Rectal smooth muscle tissue (tissue), 1 donor: Measurements from ENCODE around the gene ADGRL4.

Experiments used
- H3K27ac ChIP-seq: one replicate; pipeline ENCODE4 v1.7.0; 2013; ENCODE audit warnings: low read depth, low read length, inconsistent platforms
- H3K27me3 ChIP-seq: one replicate; pipeline ENCODE4 v1.7.0; 2013; ENCODE audit warnings: low read length; ENCODE audit not compliant: control insufficient read depth, insufficient read depth
- H3K36me3 ChIP-seq: one replicate; pipeline ENCODE4 v1.7.0; 2013; ENCODE audit warnings: low read length; ENCODE audit not compliant: control insufficient read depth, insufficient read depth
- H3K4me1 ChIP-seq: one replicate; pipeline ENCODE4 v1.7.0; 2013; ENCODE audit warnings: low read length; ENCODE audit not compliant: control insufficient read depth, insufficient read depth
- H3K4me3 ChIP-seq: one replicate; pipeline ENCODE4 v1.7.0; 2013; ENCODE audit warnings: low read length
- H3K9ac ChIP-seq: one replicate; pipeline ENCODE4 v1.7.0; 2013; ENCODE audit warnings: low read length

Gene ADGRL4

DNA sequence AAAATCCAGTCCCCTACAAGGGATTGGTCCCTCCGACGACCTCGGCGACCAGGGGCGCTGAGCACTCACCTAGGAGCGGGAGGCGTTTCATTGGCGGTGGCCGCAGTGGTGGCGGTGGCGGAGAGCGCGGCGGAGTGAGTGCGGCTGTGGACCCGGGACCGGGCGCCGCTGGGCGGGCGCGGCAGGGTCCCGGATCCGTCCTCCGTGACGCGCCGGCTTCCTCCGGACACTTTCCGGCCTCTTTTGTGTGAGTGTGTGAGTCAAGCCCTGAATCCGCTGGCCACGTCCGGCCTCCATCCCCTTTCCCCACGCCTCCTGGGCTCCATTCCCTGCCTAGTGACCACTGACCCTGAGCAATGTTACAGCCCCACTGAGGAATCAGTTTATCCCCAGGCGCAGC lies at the start of gene ADGRL4:
TSS of gene ADGRL4 (minus strand) at position 167 of the 400 bp plus-strand sequence. CDS start at position 91, 76 bp downstream.
- H3K36me3 ChIP-seq: no peaks in the 10 kb centered on the region
- H3K4me3 ChIP-seq: no peak within 1 kb of the TSS
- H3K27me3 ChIP-seq: no peaks in the 10 kb centered on the region
- H3K9ac ChIP-seq: no peak within 1 kb of the TSS
- H3K27ac ChIP-seq: no peak within 1 kb of the TSS
- no peaks in the 10 kb centered on the region for H3K4me1 ChIP-seq

DNA sequence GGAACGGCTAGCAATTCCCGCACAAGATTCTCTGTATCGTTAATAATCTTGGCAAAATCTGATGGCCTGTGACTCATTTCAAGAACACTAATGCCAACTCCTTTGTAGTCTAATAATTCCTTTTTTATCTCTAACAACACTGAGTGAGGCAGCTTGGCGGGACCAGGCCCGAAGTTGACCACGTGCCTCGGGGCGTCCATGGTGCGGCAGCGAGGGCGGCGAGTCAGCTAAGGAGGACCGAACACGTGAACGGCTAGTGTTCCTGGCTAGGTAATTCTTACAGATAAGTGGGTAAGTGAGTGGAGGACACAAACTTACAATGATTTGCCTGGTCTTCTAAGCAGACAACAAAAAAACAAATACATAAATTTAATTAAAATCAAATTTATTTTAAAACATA lies 49.3 kb upstream of the ADGRL4 start:
- H3K4me3 ChIP-seq: no peak overlapping the region
- no peak overlapping the region for H3K27ac ChIP-seq
- H3K4me1 ChIP-seq: no peaks in the 10 kb centered on the region
- H3K9ac ChIP-seq: no peak overlapping the region
- no peaks in the 10 kb centered on the region for H3K27me3 ChIP-seq
- H3K36me3 ChIP-seq: no peaks in the 10 kb centered on the region

DNA sequence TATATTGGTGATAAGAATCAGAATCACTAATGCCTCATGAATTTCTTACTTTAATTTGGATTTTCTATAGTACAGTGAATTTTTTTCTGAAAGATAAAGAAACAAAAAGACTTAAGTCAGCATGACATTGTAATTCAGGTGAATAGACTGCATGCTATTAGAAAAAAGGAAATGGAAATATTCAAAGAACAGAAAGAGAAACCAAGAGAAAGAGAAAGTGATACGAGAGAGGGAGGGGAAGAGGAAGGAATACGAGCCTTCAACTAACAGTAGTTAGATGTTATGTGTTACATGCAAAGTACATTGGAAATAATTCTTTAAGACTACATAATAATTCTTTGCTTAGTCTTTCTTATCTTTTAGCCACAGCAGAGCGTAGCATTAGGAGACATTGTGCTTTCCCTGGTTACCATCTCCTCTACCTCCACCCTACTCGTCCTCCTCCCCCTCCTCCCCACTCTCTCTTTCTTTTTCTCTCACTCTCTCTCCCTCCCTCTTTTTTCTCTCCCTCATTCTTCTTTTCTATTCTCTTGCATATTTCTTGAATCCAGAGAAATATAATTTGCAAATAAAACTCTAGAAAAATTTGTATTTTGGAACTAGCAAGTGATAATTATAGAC lies 46.4 kb upstream of the ADGRL4 start:
- H3K4me1 ChIP-seq: no peaks in the 10 kb centered on the region

GRCh38 chr1:79044974-79045650 lies 38.6 kb upstream of the ADGRL4 start:
- Histone ChIP-seq H3K27me3 (no peaks in the 10 kb centered on the region), H3K27ac (no peak overlapping the region), H3K36me3 (no peaks in the 10 kb centered on the region), H3K4me3 (no peak overlapping the region), H3K4me1 (no peaks in the 10 kb centered on the region), H3K9ac (no peak overlapping the region)

More for the DNA sequence above, 46.4 kb upstream of the ADGRL4 start:
- no peak overlapping the region for H3K27ac ChIP-seq
- no peak overlapping the region for H3K4me3 ChIP-seq
- H3K27me3 ChIP-seq: no peaks in the 10 kb centered on the region
- H3K9ac ChIP-seq: no peak overlapping the region
- H3K36me3 ChIP-seq: no peaks in the 10 kb centered on the region

DNA sequence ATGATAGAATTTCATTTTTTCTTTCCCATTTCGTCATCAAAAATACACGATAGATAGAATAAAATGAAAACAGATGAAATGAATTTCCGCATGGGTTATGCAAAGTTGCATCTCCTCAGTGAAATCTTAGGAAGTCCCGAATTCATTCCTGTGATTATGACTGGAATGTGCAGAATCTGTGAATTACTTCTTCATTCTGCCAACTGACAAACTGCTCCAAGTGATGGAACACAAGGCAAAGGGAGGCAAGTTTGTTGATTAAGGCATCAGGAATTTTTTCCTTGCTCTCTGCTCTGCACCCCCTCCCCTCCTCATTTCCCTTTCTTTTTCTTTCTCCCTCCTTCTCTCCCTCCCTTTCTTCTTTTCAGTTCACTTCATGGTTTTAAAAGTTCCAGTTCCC lies 37.0 kb upstream of the ADGRL4 start:
- no peaks in the 10 kb centered on the region for H3K36me3 ChIP-seq
- H3K4me1 ChIP-seq: no peaks in the 10 kb centered on the region
- H3K27me3 ChIP-seq: no peaks in the 10 kb centered on the region
- no peak overlapping the region for H3K4me3 ChIP-seq
- no peak overlapping the region for H3K9ac ChIP-seq
- H3K27ac ChIP-seq: no peak overlapping the region

GRCh38 chr1:79042539-79042938 lies 36.0 kb upstream of the ADGRL4 start:
- H3K36me3 ChIP-seq: no peaks in the 10 kb centered on the region
- no peaks in the 10 kb centered on the region for H3K27me3 ChIP-seq
- no peak overlapping the region for H3K4me3 ChIP-seq
- H3K9ac ChIP-seq: no peak overlapping the region
- H3K4me1 ChIP-seq: no peaks in the 10 kb centered on the region
- H3K27ac ChIP-seq: no peak overlapping the region

DNA sequence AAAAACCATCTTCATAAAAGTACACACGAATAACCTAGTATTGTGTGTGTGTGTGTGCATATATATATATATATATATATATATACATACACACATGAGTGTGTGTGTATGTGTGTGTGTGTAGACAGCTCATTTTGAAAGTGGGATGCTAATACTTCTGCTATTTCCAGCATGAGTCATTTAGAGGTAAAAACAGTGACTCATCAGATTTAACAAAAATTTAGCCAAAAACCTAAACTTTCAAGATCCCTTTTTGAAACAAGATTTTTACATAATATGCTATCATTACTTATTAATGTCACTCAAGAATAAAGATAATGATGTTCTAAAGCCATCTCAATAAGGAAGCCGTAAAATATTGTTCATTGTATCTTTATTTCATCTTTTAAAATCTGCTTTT lies 35.6 kb upstream of the ADGRL4 start:
- Histone ChIP-seq H3K9ac (no peak overlapping the region), H3K4me1 (no peaks in the 10 kb centered on the region), H3K4me3 (no peak overlapping the region), H3K27ac (no peak overlapping the region), H3K36me3 (no peaks in the 10 kb centered on the region), H3K27me3 (no peaks in the 10 kb centered on the region)

GRCh38 chr1:79041666-79042065 lies 35.1 kb upstream of the ADGRL4 start:
- Histone ChIP-seq H3K27ac (no peak overlapping the region), H3K9ac (no peak overlapping the region), H3K36me3 (no peaks in the 10 kb centered on the region), H3K4me3 (no peak overlapping the region), H3K4me1 (no peaks in the 10 kb centered on the region), H3K27me3 (no peaks in the 10 kb centered on the region)

GRCh38 chr1:79040424-79041082 lies 34.0 kb upstream of the ADGRL4 start:
- Histone ChIP-seq H3K27ac (no peak overlapping the region), H3K36me3 (no peaks in the 10 kb centered on the region), H3K4me3 (peak overlapping the region; percentile 26), H3K9ac (no peak overlapping the region), H3K27me3 (no peaks in the 10 kb centered on the region), H3K4me1 (no peaks in the 10 kb centered on the region)

GRCh38 chr1:79037085-79037484 lies 30.6 kb upstream of the ADGRL4 start:
- H3K27ac ChIP-seq: no peak overlapping the region
- H3K27me3 ChIP-seq: no peaks in the 10 kb centered on the region
- no peak overlapping the region for H3K9ac ChIP-seq
- H3K4me1 ChIP-seq: no peaks in the 10 kb centered on the region
- no peaks in the 10 kb centered on the region for H3K36me3 ChIP-seq
- no peak overlapping the region for H3K4me3 ChIP-seq

DNA sequence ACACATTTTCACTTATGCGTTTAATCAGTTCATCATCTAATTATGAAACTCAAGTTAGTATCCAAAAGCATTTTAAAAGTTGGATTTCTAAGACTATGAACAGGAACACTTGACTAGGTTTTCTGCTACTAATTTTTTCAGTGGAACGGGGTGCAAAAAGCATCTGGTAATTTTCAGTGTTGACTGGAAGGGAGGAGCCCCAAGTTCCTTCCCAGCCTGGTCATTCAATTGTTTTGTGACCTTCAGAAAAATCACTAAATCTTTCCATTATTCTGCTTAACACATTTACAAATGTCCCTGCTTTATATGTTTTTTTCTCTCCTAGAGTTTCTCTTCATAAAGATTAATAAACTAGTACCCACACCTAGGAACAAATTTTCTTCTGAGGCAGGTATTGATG lies 6.0 kb upstream of the ADGRL4 start:
- no peak overlapping the region for H3K27ac ChIP-seq
- H3K4me3 ChIP-seq: no peak overlapping the region
- H3K4me1 ChIP-seq: no peaks in the 10 kb centered on the region
- H3K27me3 ChIP-seq: no peaks in the 10 kb centered on the region
- no peak overlapping the region for H3K9ac ChIP-seq
- no peaks in the 10 kb centered on the region for H3K36me3 ChIP-seq

GRCh38 chr1:79010589-79010988 lies 4.1 kb upstream of the ADGRL4 start:
- Histone ChIP-seq H3K4me1 (no peaks in the 10 kb centered on the region), H3K4me3 (no peak overlapping the region), H3K36me3 (no peaks in the 10 kb centered on the region), H3K27me3 (no peaks in the 10 kb centered on the region), H3K9ac (no peak overlapping the region), H3K27ac (no peak overlapping the region)

GRCh38 chr1:79005945-79006344 lies 585 bp downstream of the ADGRL4 start:
- H3K4me3 ChIP-seq: no peak overlapping the region
- H3K36me3 ChIP-seq: no peaks in the 10 kb centered on the region
- H3K9ac ChIP-seq: no peak overlapping the region
- no peaks in the 10 kb centered on the region for H3K27me3 ChIP-seq
- H3K4me1 ChIP-seq: no peaks in the 10 kb centered on the region
- no peak overlapping the region for H3K27ac ChIP-seq
